ENCODE results near the gene AAK1. TPM values are rescaled to one million over a fixed set of nuclear protein-coding genes. Genes with fewer than 3 reads are reported as not detected.

AAK1 gene
- total RNA-seq, 1 experiment from 2014 or later: 35.6 TPM

- TF ChIP-seq STAT6 (CRISPR knock-in tag; conservative IDR thresholded peaks at IDR 0.05; ENCODE audit: low read depth): no peak
- no peak for TF ChIP-seq CTCF (IDR thresholded peaks at IDR 0.05)
- TF ChIP-seq ZBTB43 (CRISPR knock-in tag; IDR thresholded peaks at IDR 0.05): no peak
- no peak for TF ChIP-seq E2F4 (CRISPR knock-in tag; IDR thresholded peaks at IDR 0.05; ENCODE audit: borderline replicate concordance, low read depth)
These were observed 12.1 kb downstream of the AAK1 start (continued) for GRCh38 chr2:69631402-69631801.

GRCh38 chr2:69629921-69630608, 13.5 kb downstream of the AAK1 start:
- no peak for TF ChIP-seq TEAD1 (CRISPR knock-in tag; IDR thresholded peaks at IDR 0.05)
- TF ChIP-seq ZNF232 (CRISPR knock-in tag; IDR thresholded peaks at IDR 0.05): no peak
- TF ChIP-seq ZNF512 (CRISPR knock-in tag; IDR thresholded peaks at IDR 0.05; ENCODE audit: borderline replicate concordance): no peak
- no peak for TF ChIP-seq E2F4 (CRISPR knock-in tag; IDR thresholded peaks at IDR 0.05; ENCODE audit: borderline replicate concordance, low read depth)
- TF ChIP-seq KAT7 (CRISPR knock-in tag; IDR thresholded peaks at IDR 0.05; ENCODE audit: borderline replicate concordance): no peak
- no peak for TF ChIP-seq ESRRA (CRISPR knock-in tag; IDR thresholded peaks at IDR 0.05; ENCODE audit: borderline replicate concordance)
- TF ChIP-seq CREB1 (CRISPR knock-in tag; IDR thresholded peaks at IDR 0.05): no peak
- TF ChIP-seq ELF4 (CRISPR knock-in tag; IDR thresholded peaks at IDR 0.05; ENCODE audit: low read depth): no peak
- H3K27ac Mint-ChIP-seq: no peak overlapping the region
- CTCF ChIA-PET: no interaction called here

More at GRCh38 chr2:69629921-69630608, 13.5 kb downstream of the AAK1 start:
- H3K36me3 Mint-ChIP-seq: no peaks in the 10 kb centered on the region
- H3K9me3 Mint-ChIP-seq: no peaks in the 10 kb centered on the region
- peaks cover 16% of the 10 kb centered on the region for H3K4me1 Mint-ChIP-seq
- no peak for ATAC-seq
- H3K27me3 Mint-ChIP-seq (ENCODE audit: low read depth): no peaks in the 10 kb centered on the region
- DNase-seq (ENCODE audit: low spot score): no peak
- H3K4me3 Mint-ChIP-seq: no peak overlapping the region
- POLR2A ChIA-PET: no interaction called here
